NCI-H146 treated with DMSO at 0.1 percent for 48 hours (cell line): Measurements from ENCODE around the gene GLYAT.

Source experiments
- DNase-seq: peaks from one replicate; lab custom pipeline; 2025; ENCODE audit not compliant: unreplicated experiment; lab: John Stamatoyannopoulos, UW

Gene GLYAT

GRCh38 chr11:58731819-58732218, at the start of gene GLYAT:
Gene GLYAT, minus strand, starts transcription at chr11:58731943. Its CDS starts 7,447 bp downstream, at chr11:58724496.
- DNase-seq, result no peak

GRCh38 chr11:58781345-58781744, 49.6 kb upstream of the GLYAT start:
- DNase-seq, result no peak

- no peak for DNase-seq
Observed at GRCh38 chr11:58780578-58780977, 48.8 kb upstream of the GLYAT start.

GRCh38 chr11:58776891-58777710, 45.4 kb upstream of the GLYAT start:
- DNase-seq, result no peak

- no peak for DNase-seq
Observed at GRCh38 chr11:58775066-58775708, 43.4 kb upstream of the GLYAT start.

GRCh38 chr11:58774164-58774593, 42.4 kb upstream of the GLYAT start:
- no peak for DNase-seq

- DNase-seq, result no peak
Observed at GRCh38 chr11:58773337-58773736, 41.6 kb upstream of the GLYAT start.

- DNase-seq, result no peak
Observed at GRCh38 chr11:58772329-58773285, 40.9 kb upstream of the GLYAT start.

- no peak for DNase-seq
Observed at GRCh38 chr11:58771458-58771855, 39.7 kb upstream of the GLYAT start.

GRCh38 chr11:58770627-58771457, 39.1 kb upstream of the GLYAT start:
- DNase-seq, result no peak

GRCh38 chr11:58770166-58770565, 38.4 kb upstream of the GLYAT start:
- no peak for DNase-seq

- no peak for DNase-seq
Observed at GRCh38 chr11:58769308-58769707, 37.6 kb upstream of the GLYAT start.

- no peak for DNase-seq
Observed at GRCh38 chr11:58768137-58768536, 36.4 kb upstream of the GLYAT start.

- DNase-seq, result no peak
Observed at GRCh38 chr11:58765078-58765477, 33.3 kb upstream of the GLYAT start.

GRCh38 chr11:58763120-58763490, 31.4 kb upstream of the GLYAT start:
- DNase-seq, result no peak

- DNase-seq, result no peak
Observed at GRCh38 chr11:58762284-58763119, 30.8 kb upstream of the GLYAT start.

GRCh38 chr11:58757439-58757838, 25.7 kb upstream of the GLYAT start:
- no peak for DNase-seq

GRCh38 chr11:58745705-58746364, 14.1 kb upstream of the GLYAT start:
- no peak for DNase-seq
